Measurements from ENCODE around the gene ULBP1. TPM values are rescaled to one million over a fixed set of nuclear protein-coding genes. Genes with fewer than 3 reads are reported as not detected.
"Not testable (repeated sequence)": the region's sequence is repeated elsewhere in the genome, so short reads cannot be mapped to it uniquely, and the experiment has no call there.

Gene ULBP1
- total RNA-seq, 1 donor from 2014 or later = 1.2 TPM

GRCh38 chr6:149919834-149920225 lies 43.9 kb upstream of the ULBP1 start:
- Histone ChIP-seq H3K27me3 (no peaks in the 10 kb centered on the region), H3K36me3 (no peaks in the 10 kb centered on the region), H3K4me3 (no peak overlapping the region), H3K9me3 (no peaks in the 10 kb centered on the region), H3K4me1 (peaks cover 7% of the 10 kb centered on the region), H3K27ac (no peak overlapping the region)
- TF ChIP-seq, protein P1, sequence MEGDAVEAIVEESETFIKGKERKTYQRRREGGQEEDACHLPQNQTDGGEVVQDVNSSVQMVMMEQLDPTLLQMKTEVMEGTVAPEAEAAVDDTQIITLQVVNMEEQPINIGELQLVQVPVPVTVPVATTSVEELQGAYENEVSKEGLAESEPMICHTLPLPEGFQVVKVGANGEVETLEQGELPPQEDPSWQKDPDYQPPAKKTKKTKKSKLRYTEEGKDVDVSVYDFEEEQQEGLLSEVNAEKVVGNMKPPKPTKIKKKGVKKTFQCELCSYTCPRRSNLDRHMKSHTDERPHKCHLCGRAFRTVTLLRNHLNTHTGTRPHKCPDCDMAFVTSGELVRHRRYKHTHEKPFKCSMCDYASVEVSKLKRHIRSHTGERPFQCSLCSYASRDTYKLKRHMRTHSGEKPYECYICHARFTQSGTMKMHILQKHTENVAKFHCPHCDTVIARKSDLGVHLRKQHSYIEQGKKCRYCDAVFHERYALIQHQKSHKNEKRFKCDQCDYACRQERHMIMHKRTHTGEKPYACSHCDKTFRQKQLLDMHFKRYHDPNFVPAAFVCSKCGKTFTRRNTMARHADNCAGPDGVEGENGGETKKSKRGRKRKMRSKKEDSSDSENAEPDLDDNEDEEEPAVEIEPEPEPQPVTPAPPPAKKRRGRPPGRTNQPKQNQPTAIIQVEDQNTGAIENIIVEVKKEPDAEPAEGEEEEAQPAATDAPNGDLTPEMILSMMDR (IDR thresholded peaks at IDR 0.05) = no peak
- ATAC-seq (no peak), DNase-seq (peak; percentile 49)
- intact Hi-C loops (cut with DNase I) = no loop called here

GRCh38 chr6:149921361-149921760 lies 42.4 kb upstream of the ULBP1 start:
- H3K4me1 ChIP-seq = peaks cover 16% of the 10 kb centered on the region
- TF ChIP-seq, protein P1 (IDR thresholded peaks at IDR 0.05) = no peak
- H3K4me3 ChIP-seq = no peak overlapping the region
- intact Hi-C loops (cut with DNase I) = no loop called here
- no peak overlapping the region for H3K27ac ChIP-seq
- ATAC-seq = no peak
- H3K9me3 ChIP-seq = no peaks in the 10 kb centered on the region
- peak; percentile 31 for DNase-seq
- no peaks in the 10 kb centered on the region for H3K36me3 ChIP-seq
- no peaks in the 10 kb centered on the region for H3K27me3 ChIP-seq

DNA sequence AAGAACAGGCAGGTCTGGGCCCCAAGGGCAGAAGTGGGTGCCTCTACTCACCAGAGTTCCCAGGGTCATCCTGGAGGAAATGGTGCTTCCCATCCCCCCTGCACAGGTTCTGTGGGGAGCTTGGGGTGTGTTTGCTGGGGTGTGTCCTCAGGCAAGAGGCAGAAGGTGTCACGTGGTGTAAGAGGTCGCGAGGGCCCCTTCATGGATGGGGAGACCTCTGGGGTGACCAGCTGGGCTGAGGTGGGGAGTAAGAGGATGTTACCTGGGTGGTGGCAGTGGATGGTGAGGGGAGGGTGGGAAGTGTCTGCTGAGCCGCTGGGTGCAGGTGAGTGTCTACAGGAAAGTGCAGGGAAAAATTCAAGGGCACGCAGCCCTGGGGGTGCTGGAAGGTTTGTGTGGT lies 41.7 kb upstream of the ULBP1 start:
- H3K9me3 ChIP-seq; H3K36me3 ChIP-seq; H3K27ac ChIP-seq; ATAC-seq; intact Hi-C loops (cut with DNase I); H3K27me3 ChIP-seq; H3K4me3 ChIP-seq: not testable (repeated sequence)
- H3K4me1 ChIP-seq = peaks cover 16% of the 10 kb centered on the region
- peak; percentile 40 for DNase-seq

- Histone ChIP-seq H3K27me3 (no peaks in the 10 kb centered on the region), H3K9me3 (no peaks in the 10 kb centered on the region), H3K36me3 (no peaks in the 10 kb centered on the region), H3K4me1 (peaks cover 16% of the 10 kb centered on the region), H3K4me3 (peak within 1 kb of the TSS; percentile 60), H3K27ac (no peak within 1 kb of the TSS)
- intact Hi-C loops (cut with DNase I) = no loop called here
- TF ChIP-seq, protein P1 (IDR thresholded peaks at IDR 0.05) = no peak
- DNase-seq (peak; percentile 92), ATAC-seq (peak; percentile 88)
Observed at GRCh38 chr6:149922642-149923326, 41.0 kb upstream of the ULBP1 start, which contains the start of gene RAET1G. Gene RAET1G, minus strand, starts transcription at chr6:149923121. Its CDS starts 111 bp downstream, at chr6:149923010.

GRCh38 chr6:149923327-149923986 lies 40.3 kb upstream of the ULBP1 start:
- intact Hi-C loops (cut with DNase I) = no loop called here
- H3K9me3 ChIP-seq = no peaks in the 10 kb centered on the region
- H3K4me1 ChIP-seq = peaks cover 16% of the 10 kb centered on the region
- DNase-seq = no peak
- TF ChIP-seq, protein P1 (IDR thresholded peaks at IDR 0.05) = no peak
- no peaks in the 10 kb centered on the region for H3K27me3 ChIP-seq
- no peak overlapping the region for H3K27ac ChIP-seq
- no peak for ATAC-seq
- no peaks in the 10 kb centered on the region for H3K36me3 ChIP-seq
- H3K4me3 ChIP-seq = peak overlapping the region; percentile 60

DNA sequence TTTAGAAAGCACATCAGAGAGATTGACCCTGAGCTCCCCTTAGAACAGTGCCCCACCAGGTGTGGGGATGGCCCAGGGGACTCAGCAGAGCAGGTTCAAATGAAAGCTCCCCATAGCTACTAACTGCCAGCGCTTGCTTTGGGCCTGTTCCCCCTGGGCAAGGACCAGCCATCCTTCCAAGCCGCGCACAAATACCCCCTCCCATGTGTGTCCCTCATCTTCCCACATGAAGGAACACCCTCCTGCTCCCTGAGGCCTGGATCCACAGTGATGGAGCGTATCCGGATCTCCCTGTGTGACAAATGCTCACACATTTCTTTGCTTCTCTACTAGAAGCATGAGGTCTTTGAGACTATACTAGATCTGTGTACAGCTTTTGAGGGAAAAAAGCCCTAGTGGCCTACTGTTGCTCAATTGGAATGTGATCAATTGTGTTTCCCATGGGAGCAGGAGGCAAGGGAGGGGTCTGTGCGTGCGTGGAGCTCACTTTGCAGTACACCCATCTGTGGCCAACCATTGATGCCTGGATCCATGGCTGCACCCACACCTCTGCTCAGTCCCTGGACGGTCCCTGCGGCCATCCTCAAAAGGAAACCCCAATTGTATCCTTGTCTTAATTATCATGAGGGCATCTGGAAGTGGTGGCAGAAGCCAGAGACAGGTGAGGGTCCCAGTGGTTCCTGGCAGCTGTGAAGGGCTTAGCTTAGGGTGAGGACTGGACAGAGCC lies 39.4 kb upstream of the ULBP1 start:
- ATAC-seq = no peak

More for the DNA sequence above, 39.4 kb upstream of the ULBP1 start:
- peak; percentile 40 for DNase-seq
- Histone ChIP-seq H3K27me3 (peaks cover 4% of the 10 kb centered on the region), H3K9me3 (no peaks in the 10 kb centered on the region), H3K4me3 (no peak overlapping the region), H3K27ac (no peak overlapping the region), H3K4me1 (peaks cover 16% of the 10 kb centered on the region), H3K36me3 (no peaks in the 10 kb centered on the region)
- TF ChIP-seq, protein P1 (IDR thresholded peaks at IDR 0.05) = no peak
- intact Hi-C loops (cut with DNase I) = no loop called here
